HUDEP-2 (cell line): Measurements from ENCODE around the gene ADAMTS12.

Experiments
- DNase-seq, 76 experiments: peaks; one replicate each; lab custom pipeline; 2025; ENCODE audit not compliant: unreplicated experiment in 76 of 76; lab: John Stamatoyannopoulos, UW

ADAMTS12 gene

DNA sequence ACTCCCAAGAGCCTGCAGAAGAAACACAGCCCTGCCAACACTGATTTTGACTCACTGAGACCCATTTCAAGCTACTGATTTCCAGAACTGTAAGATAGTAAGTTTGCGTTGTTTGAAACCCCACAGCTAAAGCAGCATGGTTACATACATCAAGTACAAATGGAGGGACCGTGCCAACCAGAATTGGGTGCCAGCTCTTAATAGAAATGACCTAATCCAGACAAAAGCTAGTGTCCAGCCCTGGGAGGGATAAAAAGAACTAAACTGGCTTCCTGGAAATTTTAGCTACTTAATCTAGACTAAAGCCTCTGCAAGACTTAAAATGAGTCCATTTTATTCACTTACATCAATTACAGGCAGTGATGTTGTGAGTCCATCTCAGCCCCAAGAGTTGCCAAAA, 122.6 kb downstream of the ADAMTS12 start:
- DNase-seq, result no peak

DNA sequence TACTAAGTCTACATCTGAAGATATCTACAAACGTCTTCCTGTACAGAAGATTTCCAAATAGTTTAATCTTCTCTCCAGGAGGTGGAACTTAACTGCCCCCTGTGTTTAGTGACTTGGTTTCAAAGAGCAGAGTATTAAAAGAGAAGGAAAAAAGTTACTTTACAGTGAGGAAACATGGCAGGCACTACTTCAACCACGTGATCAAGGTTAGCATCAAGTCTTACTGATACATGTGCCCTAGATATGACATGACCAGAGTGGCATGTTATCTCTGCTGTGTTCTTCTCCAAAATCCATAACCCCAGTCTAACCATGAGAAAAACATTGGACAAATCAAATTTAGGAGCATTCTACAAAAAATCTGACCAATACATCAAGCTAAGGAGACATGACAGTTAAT, 125.8 kb downstream of the ADAMTS12 start:
- no peak for DNase-seq

DNA sequence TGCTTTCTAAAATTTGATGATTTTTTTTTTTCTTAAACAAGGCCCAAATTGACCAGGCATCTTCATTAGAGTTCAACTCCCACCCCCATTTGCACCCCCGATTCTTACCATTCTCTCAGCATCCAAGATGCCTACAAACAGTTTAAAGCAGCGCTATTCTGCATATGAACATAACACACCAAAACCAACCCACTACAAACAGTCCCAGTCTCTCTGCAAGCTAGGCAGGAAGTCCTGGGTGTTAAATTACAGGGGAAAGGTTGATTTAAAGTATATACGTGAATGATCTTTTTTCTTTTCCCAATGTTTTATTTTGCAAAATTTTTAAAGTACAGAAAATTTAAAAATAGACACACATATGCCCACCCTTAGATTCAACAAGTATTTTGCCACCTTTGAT, 127.0 kb downstream of the ADAMTS12 start:
- DNase-seq, result no peak

DNA sequence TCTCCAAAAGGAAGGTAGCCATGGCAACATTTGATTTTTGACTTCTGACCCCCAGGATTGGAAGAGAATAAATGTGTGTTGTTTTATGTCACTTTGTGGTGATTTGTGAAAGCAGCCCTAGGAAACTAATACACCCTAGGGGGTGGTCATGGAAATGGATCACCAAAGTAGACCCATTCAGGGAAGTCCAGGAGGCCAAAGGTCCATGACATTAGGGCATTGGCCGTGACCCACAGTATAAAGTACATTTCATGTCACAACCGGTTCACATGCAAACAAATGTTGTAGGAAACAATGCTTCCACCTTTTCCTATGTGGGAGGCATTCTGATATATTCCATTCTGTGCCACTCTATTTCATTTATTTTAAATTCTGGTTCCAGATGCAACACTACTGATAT, 128.4 kb downstream of the ADAMTS12 start:
- DNase-seq, result no peak

DNA sequence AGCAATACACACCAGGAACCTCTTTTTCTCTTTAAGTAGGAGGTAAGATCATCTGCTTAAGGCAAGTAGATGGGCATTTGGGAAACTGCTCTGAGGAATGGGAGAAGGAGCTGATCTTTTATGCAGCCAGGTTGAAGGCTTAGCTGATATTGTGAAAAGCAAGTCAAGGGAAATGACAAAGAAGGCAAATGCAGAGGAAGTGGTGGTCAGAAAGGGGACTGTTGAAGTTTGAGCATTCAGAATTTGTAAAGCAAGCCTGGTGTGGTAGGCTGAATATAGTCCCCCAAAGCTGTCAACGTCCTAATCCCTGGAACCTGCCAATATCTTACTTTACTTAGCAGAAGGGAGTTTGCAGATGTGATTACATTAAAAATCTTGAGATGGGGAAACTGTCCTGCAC, 128.9 kb downstream of the ADAMTS12 start:
- DNase-seq, result no peak

DNA sequence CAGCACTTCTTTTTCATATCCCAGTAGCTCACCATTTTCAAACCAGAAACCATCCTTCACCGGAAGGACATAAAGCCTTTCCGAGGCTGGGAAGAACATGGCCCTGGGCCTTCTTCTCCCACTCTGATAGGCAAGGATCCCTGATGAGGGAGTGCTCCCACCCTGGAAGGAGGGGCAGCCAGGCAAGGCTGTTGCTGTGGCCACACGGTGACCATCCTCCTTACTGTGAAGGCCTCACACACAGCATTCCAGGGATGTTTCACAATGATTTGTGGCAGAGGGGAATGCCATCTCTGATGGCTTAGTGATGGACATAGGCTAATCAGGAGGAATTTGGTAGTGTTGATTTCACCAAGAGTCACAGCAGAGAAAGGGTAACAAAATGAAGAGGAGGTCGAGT, 130.7 kb downstream of the ADAMTS12 start:
- DNase-seq, result no peak

DNA sequence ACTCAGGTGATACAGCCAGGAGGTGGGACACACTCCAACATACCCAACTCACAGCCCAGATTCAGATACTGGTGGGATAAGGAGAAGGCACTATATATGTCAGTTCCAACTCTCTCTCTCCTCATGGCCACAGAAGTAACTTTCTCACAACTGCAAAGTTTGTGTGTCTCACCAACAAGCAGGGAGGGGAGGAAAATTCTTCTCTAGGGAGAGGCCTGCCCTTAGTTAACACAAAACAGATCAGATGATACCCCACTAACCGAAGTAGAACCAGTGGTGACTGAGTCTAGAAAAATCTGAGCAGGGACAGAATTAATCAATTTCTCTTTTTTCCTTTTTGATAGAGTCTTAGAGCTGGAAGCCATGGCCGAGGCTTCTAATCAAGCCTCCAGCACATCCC, 133.1 kb downstream of the ADAMTS12 start:
- no peak for DNase-seq

DNA sequence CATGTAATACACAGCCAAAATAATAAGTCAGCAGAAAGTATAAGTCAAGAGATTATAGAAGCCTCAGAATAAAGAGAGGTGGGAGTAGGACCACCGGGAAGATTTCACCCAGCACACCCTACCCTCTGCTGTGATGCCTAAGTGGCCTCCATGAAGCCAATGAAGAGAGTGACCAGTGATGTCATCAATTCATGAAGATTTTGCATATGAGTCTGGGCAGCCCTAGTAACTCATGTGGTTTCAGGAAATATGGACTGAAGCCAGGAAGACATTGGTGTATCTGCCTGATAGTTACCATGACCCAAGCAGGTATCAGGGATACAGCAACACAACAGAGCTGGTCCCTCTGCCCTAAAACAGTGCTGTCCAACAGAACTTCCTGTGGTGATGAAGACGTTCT, 135.3 kb downstream of the ADAMTS12 start:
- DNase-seq, result no peak

DNA sequence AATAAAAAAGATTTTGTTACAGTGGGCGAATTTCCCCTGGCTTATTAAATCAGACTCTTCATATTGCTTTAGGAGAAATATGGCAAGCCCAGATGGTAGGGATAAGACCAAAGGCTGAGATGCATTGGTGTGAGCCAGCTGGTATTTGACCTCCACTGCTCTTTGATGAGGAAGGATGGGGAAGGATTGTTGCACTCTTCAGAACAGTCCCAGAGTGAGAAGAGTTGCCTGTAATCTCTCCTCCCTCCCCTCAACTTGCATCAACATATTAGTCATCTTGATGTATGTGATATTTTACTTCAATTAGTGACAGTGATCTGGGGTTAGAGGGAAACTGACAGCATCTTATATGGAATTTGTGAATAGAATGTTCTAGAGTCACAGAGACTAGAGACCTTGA, 136.6 kb downstream of the ADAMTS12 start:
- no peak for DNase-seq

DNA sequence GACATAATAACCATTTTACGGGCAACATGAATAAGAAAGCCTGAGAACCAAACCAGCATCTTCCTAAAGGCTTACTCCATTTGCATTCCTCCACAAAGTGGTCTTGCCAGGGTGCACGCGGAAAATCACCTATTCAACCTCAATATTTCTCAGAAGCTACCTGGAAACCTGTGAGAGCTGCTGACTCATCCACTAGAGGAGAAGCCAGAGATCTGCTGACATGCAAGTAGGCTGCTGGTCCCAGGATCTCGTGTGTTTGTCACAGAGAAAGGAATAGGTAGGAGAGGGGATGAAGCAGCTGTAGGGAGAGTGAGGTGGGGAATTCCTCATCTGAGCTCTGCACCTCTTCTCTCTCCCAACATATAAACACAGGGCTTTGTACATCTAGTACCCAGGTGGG, 138.1 kb downstream of the ADAMTS12 start:
- no peak for DNase-seq

DNA sequence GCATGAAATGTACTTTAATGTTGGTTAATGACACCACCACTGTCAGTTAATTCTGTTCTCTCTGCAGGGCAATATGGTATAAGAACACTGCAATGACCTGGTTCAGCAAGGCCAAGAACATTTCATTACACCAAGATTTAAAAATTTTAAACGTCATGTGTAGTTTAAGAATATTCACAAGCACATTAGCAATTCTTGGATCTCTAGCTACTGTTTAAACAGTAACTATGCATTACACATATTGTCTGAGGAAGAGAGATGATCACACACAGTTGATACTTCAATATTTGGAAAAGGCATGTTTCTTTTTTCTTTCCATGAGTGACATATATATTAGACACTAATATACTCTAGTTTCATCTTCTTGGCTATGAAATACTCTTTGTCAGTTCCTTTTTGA, 143.0 kb downstream of the ADAMTS12 start:
- no peak for DNase-seq

DNA sequence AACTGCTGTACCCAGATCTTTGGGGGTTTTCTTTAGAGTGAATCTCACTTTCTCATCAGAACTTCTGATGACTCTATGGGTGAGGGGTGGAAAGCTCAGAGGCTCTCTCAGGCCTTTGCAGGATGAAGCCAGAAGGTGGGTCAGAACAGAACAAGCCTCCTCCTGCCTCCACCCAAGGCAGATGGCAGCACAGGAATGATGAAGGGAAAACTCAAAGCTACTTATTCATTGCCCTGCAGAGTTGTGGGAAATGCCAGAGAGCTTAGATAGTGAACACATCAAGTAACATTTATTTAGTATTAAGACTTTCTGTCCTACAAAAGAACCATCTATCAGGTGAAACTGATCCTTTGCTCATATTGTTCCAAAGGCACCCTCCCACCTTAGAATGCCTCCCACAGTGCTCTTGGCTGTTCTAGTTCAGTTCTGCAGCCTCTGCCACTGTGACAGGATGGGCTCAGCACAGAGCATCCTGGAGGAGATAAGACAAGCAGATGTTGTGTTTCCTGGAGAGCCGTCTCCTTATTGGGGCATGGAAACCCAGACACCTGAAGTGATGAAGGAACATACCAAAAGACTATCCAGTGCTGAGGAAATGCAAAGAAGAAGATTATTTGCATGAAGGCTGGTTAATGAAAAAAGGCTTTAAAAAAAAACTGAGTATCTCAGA, 146.6 kb downstream of the ADAMTS12 start:
- no peak for DNase-seq

DNA sequence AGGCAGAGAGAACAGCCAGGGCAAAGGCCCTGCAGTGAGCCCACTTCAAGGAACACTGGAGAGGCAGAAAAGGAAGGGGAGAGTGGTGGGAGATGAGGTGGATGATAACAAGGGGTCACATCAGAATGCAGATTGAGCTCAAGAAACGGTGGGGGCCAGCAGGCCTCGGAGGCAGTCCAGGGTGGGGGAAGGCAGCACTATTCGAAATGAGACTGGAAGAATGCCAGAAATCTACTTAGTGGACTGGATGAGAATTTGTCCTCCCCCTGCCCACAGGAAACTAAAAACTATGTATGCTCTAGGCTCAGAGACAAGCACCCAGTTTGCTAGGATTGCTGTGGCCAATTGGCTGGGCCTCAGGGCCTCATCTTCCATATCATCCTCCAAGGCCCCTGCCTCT, 148.7 kb downstream of the ADAMTS12 start:
- DNase-seq, result no peak

DNA sequence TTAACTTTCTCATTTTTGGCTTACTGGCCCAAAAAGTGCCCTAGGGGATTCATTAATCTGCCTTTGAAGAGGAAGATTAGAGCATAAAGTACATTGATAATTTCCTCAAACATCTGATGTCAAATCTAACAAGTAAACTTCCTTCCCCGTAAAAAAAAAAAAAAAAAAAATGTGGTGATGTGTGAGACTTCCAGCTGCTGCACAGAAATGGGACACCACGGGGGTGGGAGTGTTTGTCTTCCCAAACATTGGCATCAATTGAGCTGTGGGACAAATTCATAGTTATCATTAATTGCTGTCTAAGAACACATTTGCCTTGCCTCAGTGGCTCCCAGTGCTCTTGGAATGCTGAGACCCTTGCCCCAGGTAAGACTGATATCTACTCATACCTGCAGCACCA, 149.6 kb downstream of the ADAMTS12 start:
- no peak for DNase-seq

DNA sequence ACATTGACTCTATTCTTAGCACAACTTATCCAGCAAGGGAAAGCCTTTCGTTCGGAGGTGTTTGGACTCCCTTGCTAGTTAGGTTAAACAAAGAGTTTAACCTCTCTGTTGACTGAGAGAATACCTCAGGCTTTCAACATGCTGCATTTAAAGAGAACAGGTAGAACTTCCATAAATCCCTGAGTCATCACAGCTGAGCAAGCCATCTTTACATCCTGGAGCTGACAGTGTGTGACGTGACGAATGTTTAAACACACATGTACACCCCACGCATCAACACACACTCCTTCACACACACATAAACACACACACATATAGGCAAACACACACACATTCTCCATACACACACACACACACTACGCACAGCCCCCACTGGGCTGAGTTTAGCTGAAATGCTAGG, 152.8 kb downstream of the ADAMTS12 start:
- no peak for DNase-seq

DNA sequence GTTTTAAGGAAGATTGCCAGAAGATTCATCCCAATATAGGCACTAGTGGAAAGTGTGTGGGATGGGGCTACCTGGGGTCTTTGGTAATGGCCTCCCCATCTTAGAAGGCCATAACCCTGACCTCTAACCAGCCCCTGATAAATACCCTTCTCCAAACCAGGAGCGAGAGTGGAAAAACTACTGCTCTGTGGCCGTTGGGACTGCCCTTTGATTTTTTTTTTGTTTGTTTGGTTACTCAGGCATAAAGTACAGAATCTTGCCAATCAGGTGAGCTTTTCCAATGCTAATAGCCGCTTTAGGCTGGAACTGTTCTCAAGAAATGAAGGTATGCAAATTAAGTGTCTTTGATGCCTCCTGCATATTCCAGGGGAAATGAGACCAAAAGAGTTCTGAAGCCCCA, 153.7 kb downstream of the ADAMTS12 start:
- no peak for DNase-seq

DNA sequence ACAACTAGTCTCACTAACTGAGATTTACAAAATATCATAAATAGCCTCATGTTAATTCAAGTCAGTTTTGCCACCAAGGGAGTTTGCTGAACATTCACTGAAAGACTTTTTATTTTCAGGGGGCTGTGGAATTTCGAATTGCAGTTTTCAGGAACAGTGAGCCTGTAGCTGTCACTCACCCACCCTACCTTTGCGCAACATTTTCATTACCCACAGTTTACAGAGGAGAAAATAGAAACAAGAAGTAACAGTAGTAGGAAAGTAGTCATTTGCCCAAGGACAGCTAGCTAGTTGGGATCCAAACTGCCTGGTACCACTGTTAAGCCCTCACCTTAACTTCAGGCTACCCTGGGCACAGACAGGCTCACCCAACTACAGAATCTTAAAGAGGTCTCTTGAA, 154.1 kb downstream of the ADAMTS12 start:
- DNase-seq, result no peak

DNA sequence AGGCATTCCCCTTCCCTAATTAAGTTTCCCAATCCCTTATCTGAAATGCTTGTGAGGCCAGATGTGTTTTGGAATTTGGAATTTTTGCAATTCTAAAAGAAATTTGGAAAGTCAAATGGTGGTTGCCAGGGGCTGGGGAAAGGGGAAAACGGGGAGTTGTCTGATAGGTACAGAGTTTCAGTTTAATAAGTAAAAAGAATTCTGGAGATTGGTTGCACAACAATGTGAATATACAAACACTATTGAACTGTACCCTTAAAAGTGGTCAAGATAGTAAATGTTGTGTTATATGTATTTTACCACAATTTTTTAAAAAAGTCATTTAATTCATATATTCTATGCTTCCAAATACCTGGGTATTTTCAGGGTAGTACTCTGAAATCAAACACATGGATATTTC, 154.5 kb downstream of the ADAMTS12 start:
- DNase-seq, result no peak

DNA sequence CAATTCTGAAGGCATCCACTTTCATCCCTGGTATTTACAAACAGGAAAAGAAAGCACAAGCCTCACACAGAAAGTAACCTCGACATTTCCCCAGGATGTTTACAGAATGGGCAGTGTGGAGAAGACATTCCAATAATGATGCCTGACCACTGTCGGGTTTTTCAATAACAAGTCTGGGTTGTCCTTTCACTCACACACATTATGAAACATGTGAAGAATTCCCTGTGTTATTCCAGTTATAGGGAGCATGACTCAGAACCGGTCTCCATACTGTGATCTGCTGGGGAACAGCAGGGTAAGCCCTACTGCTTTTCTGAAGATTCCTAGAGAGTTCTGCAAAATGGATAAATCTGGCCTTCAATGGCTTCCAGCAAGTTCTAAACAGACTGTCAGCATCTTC, 155.3 kb downstream of the ADAMTS12 start:
- no peak for DNase-seq

DNA sequence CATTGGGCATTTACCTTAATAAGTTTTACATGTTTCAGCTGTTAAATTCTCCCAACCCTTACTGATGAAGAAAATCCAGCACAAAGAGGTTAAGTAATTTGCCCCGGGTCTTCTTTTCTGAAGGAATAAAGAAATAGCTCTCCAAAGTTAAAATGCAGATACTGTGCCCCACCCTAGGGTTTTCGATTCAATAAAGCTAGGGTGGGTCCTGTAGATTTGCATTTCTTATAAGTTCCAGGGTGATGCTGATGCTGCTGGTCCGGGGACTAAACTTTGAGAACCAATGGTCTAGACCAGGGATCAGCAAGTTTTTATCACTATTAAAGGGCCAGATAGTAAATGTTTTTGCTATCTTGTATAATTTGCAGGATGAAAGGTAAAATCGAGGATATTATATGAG, 156.7 kb downstream of the ADAMTS12 start:
- DNase-seq, result no peak

DNA sequence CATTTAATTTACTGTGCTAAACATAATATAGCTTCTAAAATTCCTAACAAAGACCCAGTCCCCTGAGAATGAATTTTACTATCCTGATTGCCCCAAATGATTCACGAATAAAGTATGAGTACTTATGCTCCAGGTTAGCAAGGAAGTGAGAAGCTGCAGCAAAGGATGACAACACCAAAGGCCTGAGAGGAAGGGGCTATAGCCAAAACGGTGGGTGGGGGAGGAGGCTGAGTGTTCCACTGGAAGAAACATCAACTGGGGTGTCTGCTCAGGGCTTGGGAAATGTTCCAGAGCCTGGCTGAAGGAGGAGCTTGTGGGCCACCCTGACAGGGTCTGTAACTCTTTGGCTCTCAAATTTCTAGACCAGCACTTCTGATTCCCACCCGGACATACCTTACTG, 157.3 kb downstream of the ADAMTS12 start:
- DNase-seq, result no peak

DNA sequence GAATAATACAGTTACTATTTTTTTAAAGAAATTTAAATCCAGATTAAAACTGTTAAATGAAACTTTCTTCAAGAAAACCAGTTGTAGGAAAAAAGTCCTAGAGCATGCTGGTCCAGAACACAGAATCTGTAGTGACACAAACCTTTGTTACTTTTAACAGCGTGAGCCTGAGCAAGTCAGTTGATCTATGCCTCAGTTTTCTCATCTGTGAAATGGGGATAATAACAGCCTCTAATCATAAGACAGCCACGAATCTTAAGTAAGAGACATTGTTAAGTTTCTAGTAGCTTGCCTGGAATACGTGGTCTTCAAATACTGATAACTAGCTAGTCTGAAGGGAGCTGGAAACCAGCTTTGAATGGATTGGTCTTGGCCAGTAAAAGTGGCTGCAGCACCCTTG, 158.6 kb downstream of the ADAMTS12 start:
- no peak for DNase-seq

DNA sequence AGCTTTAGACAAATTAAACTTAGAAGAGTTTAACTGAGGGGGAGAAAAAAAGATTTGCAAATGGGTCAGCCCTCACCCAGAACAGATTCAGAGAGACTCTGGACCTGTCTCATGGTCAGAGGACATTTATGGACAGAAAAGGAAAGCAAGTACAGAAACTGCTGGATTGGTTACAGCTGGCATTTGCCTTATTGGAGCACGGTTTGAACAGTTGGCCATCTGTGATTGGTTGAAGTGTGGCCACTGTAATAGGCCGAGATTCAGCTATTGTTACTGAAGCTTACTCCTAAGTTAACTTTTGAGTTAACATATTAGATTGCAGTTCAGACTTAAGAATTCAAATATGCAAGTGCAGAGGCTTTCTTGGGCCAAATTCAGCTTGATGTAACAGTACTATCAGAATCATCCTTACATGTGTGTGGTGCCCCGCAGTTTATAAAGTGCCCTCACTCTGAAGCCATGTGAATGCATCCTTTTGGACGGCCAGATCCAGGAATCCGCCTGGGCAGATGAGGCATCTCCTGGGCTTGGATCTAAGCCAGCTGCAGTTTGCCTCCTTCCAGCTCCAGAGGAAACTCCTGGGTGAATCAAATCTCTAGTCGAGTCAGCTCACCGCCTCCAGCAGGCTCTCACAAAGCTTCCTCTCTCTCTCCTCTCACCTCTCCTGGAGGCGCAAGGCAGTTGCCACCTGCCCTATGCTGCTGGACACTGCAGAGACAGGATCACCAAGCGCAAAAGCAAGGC, 165.2 kb downstream of the ADAMTS12 start:
- DNase-seq, result no peak
